IPS-NIHi7 (cell line): Measurements from ENCODE around the gene TBL3.

Experiments used
- DNase-seq: peaks from one replicate; pipeline ENCODE4 v3.0.0; 2012; ENCODE audit warnings: mixed read lengths; ENCODE audit errors: extremely low spot score

The TBL3 gene

DNA sequence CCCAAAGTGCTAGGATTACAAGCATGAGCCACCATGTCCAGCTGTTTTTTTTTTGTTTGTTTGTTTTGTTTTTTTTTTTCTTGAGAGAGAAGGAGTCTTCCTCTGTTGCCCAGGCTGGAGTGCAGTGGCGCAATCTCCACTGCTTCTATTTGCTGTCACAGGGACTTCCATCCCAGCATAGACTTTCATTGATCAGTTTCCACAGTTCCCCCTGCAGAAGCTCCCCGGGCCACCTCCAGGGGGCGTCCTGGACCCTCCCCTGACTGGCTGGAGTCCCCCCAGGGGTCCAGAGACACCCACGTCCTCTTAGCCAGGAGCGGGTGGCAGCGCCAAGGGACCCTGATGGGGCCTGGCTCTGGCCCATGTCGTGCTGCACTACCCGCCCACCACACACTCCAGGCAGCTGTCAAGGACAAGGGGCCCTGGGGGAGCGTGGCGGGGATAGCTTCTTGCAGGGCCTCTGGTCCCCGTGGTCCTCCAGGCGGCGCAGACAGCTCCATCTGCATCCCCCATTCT, 44.6 kb downstream of the TBL3 start:
- no peak for DNase-seq

- no peak for DNase-seq
Measured at GRCh38 chr16:2019518-2019920, 47.7 kb downstream of the TBL3 start, which contains the start of gene NPW. Gene NPW (plus strand): TSS chr16:2019785.

DNA sequence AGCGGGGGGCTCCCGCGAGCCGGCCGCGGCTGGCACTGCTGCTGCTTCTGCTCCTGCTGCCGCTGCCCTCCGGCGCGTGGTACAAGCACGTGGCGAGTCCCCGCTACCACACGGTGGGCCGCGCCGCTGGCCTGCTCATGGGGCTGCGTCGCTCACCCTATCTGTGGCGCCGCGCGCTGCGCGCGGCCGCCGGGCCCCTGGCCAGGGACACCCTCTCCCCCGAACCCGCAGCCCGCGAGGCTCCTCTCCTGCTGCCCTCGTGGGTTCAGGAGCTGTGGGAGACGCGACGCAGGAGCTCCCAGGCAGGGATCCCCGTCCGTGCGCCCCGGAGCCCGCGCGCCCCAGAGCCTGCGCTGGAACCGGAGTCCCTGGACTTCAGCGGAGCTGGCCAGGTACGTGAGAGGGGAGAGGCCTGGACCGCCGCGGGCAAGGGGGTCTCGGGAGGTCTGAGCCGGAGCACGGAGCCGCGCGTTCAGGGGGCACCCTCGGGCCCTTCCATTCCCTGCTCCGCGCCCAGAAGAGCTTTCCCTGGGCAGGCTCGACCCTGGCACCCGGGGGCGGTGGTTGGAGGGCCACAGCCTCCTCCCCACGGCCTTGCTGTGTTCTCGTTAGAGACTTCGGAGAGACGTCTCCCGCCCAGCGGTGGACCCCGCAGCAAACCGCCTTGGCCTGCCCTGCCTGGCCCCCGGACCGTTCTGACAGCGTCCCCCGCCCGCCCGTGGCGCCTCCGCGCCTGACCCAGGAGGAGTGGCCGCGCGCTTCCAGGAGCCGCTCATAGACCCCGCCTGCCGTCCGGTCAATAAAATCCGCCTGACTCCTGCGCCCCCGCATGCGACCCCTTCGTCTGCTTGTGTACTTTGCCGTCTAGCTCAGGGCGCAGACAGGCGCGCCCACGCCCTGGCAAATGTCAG, 48.3 kb downstream of the TBL3 start:
- DNase-seq = no peak

GRCh38 chr16:2022723-2023091, 50.9 kb downstream of the TBL3 start:
- peak; percentile 83 for DNase-seq

DNA sequence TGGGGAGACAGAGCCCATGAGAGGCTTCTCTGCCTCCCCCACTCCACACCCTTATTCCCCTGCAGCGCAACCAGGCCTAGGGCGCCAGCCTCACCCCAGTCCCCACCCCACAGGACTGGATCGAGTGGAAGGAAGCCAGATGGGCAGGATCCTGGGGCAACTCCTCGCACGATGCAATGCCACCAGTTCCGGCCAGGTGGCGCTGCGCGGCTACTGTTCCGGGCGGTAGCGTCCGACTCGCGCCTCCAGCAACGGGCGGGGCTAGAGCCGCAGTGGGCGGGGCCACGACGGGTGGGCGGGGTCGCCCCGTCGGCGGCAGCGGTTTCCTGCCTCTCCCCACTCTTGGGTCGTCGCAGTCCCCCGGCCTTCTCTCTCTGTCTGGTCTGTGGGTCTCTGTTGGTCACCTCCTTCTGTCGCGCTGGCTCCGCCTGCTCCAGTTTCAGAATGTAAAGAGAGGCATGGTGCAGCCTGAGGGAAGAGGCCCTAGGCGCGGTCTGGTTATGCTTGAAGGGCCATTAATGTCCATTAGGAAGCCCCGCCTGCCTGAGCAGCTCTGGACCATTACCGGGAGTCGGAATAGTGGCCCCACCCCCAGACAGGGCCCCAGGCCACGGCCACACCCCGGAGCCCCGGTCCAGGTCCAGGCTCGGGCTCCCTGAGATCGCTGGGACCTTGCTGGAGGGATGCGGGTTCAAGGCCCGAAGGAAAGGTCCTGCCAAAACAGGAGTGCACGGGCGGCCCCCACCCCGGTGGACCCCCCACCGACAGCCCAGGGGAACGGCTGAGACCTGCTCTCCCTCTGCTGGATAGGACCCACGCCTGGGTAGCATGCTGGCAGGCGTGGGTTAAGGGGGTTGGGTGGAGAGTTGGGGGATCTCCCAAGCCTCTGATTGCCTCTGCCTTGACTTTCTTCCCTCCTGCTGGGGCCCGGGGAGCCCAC, 51.5 kb downstream of the TBL3 start:
- DNase-seq = peak; percentile 95

- DNase-seq = no peak
Measured at GRCh38 chr16:2024032-2024420, 52.2 kb downstream of the TBL3 start.

DNA sequence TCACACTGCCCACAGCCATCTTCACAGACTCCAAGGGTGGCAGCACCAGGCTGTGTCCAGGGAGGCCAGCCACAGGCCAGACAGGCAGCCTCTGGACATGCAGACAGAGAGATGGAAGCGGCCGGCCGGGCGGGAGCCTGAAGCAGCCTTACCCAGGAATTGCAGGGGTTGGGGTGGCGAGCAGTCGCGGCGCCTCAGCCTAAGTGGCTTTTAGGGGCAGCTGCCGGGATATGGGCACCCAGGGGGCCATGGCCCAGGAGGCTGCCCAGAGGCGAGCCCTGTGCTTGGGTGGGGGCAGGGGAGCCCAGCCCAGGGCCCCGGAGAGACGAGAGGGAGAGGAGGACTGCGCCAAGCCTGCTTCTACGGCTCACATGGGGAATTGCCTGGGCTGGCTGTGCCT, 53.4 kb downstream of the TBL3 start:
- DNase-seq = no peak

GRCh38 chr16:2025878-2026460, 54.1 kb downstream of the TBL3 start:
- DNase-seq = no peak

DNA sequence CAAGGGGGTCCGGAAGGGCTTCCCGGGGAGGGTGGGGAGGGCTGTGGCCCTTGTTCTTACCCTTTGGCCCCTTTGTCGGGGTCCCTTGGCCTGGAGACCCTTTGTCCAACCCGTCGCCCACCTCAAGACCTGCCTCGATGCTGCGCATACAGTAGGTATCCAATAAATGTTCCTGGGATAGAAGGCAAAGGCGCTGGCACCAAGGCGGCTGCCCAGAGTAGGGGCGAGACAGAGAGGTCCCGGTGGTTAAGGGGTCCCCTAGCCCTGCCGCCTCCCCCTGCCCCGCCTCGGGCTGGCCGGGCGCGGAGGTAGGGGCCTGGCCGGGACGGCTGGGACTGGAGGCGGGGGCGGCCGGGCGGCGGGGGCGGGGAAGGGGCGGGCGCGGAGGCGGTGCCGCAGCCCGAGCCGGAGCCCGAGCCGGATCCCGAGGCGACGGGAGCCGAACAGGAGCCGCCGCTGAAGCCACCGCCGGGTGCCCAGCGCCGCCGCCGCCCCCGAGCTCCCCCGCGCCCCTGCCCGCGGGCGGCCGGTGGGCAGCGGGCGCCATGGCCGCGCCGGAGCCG, 54.7 kb downstream of the TBL3 start, which contains the start of gene NHERF2:
TSS of gene NHERF2 (plus strand) at position 442 of the 563 bp plus-strand sequence. CDS start at position 546, 104 bp downstream.
- peak; percentile 76 for DNase-seq

DNA sequence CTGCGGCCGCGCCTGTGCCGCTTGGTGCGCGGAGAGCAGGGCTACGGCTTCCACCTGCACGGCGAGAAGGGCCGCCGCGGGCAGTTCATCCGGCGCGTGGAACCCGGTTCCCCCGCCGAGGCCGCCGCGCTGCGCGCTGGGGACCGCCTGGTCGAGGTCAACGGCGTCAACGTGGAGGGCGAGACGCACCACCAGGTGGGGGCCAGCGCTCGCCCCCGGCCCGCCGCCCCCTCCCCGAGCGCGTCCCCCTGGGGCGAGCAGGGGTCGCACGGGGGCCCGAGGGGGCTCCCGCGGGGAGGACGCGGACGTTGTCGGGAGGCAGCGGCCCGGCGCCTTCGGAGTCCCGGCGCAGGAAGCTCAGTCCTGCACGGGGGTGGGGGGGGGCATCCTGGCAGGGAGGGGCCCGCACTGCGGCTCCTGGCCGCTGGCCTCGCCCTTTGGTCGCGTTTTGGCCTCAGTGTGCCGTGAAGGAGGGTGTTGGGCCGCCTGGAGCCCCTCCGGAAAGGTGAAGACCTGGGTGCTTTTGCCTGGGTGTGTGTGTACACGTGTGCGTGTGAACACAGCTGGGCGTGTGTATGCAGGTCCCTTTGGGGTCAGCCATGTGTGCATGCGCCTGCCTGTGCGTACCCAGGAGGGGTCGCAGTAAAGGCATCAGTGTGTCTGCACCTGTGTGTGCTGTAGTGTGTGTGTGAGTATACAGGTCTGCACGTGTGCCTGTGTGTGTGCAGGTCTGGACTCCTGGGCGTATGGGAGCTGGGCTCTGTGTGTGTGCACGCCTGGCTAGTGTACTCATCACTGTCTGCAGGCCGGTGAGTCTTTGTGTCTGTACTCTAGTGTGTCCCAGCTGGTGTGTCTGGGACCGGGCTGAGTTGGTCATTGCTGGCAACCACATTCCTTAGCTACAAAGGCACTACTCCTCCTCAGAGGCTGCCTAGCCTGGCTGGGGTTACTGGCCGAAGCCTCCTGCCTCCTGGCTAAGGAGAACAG, 55.5 kb downstream of the TBL3 start:
- DNase-seq = no peak

- DNase-seq = no peak
Measured at GRCh38 chr16:2028146-2028545, 56.3 kb downstream of the TBL3 start.

- DNase-seq = no peak
Measured at GRCh38 chr16:2028620-2029220, 56.9 kb downstream of the TBL3 start.

- DNase-seq = no peak
Measured at GRCh38 chr16:2029350-2029749, 57.5 kb downstream of the TBL3 start.

- DNase-seq = no peak
Measured at GRCh38 chr16:2030036-2030435, 58.2 kb downstream of the TBL3 start.

- DNase-seq = no peak
Measured at GRCh38 chr16:2031081-2031577, 59.3 kb downstream of the TBL3 start.
